Measurements from ENCODE around the gene NCAM1.

The NCAM1 gene

GRCh38 chr11:113277907-113278306 is 316.7 kb downstream of the NCAM1 start:
- H4K91ac ChIP-seq (ENCODE audit: low read depth, low read length, poor library complexity), result no peak overlapping the region
- DNase-seq (ENCODE audit: low spot score), result no peak
- H3K23ac ChIP-seq (ENCODE audit: low read depth, low read length, poor library complexity), result no peak overlapping the region
- no peaks in the 10 kb centered on the region for H3K79me1 ChIP-seq (ENCODE audit: low read depth, low read length)
- no peak overlapping the region for H2BK12ac ChIP-seq (ENCODE audit: low read length)
- peaks cover 0 to 9% of the 10 kb centered on the region in 2 donors for H3K4me1 ChIP-seq (ENCODE audit: control insufficient read depth in 2 of 2, insufficient read depth in 1 of 2, low read depth in 1 of 2, low read length in 2 of 2)
- no peak overlapping the region for H2BK15ac ChIP-seq (ENCODE audit: low read length)
- no peak overlapping the region for H4K8ac ChIP-seq (ENCODE audit: low read depth, low read length)
- H3K4me2 ChIP-seq (ENCODE audit: insufficient read depth, low read length, poor library complexity, severe bottlenecking), result no peak overlapping the region
- no peak overlapping the region for H3K4ac ChIP-seq (ENCODE audit: low read length)
- no peak overlapping the region for H2BK120ac ChIP-seq (ENCODE audit: low read depth, low read length)
- no peak overlapping the region for H2AK5ac ChIP-seq (ENCODE audit: low read depth, low read length)
- H3K27me3 ChIP-seq (ENCODE audit: control insufficient read depth in 3 of 3, insufficient read depth in 3 of 3, low read depth in 1 of 3, low read length in 3 of 3), result no peaks in the 10 kb centered on the region
- H3K36me3 ChIP-seq (replicated peaks in 1 of 2; ENCODE audit: control insufficient read depth in 2 of 2, insufficient read depth in 2 of 2, low read length in 2 of 2), result peaks cover 0 to 1% of the 10 kb centered on the region in 2 donors
- H3K9me3 ChIP-seq (replicated peaks in 1 of 2; ENCODE audit: control insufficient read depth in 2 of 2, insufficient read depth in 1 of 2, low read depth in 1 of 2, low read length in 2 of 2), result no peaks in the 10 kb centered on the region
- H3K27ac ChIP-seq (replicated peaks; ENCODE audit: low read length), result no peak overlapping the region
- H3K9ac ChIP-seq (ENCODE audit: low read depth, low read length, poor library complexity), result no peak overlapping the region
- H2BK5ac ChIP-seq (ENCODE audit: low read length), result no peak overlapping the region
- no peak overlapping the region for H3K18ac ChIP-seq (ENCODE audit: low read length)
- no peak overlapping the region for H3K4me3 ChIP-seq (ENCODE audit: low read length in 2 of 2)
- H2AFZ ChIP-seq (ENCODE audit: low read length), result no peak overlapping the region
- no CpG with 5 or more reads among the region's 5 CpGs for WGBS, 2 donors (ENCODE audit: extremely low coverage in 2 of 2, insufficient read length in 2 of 2, insufficient replicate concordance in 1 of 2)
- H3K14ac ChIP-seq (ENCODE audit: low read length), result no peak overlapping the region

DNA sequence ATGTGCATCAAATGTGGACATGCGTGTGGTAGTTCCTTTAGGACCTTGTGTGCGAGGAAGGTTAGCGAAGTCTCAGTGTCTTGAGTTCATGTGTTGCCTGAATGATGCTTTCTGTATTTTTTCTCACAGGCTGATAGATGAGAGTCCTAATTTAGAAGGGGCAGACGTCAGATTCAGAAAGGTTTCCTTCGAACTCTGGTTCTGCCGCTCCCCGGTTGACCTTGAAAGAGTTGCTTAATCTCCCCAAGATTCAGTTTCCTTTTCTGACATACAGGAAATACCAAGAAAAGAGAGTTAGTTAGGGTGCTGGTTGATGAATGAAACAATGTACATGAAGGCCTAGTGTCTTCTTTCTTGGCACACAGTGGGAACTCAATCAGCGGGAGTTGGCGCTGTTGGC is 317.3 kb downstream of the NCAM1 start:
- H3K23ac ChIP-seq (ENCODE audit: low read depth, low read length, poor library complexity), result no peak overlapping the region
- no peak for DNase-seq (ENCODE audit: low spot score)

GRCh38 chr11:113278925-113279324 is 317.7 kb downstream of the NCAM1 start:
- no peak overlapping the region for H2BK120ac ChIP-seq (ENCODE audit: low read depth, low read length)
- no peak overlapping the region for H2BK12ac ChIP-seq (ENCODE audit: low read length)
- peaks cover 0 to 1% of the 10 kb centered on the region in 2 donors for H3K36me3 ChIP-seq (replicated peaks in 1 of 2; ENCODE audit: control insufficient read depth in 2 of 2, insufficient read depth in 2 of 2, low read length in 2 of 2)
- H3K9ac ChIP-seq (ENCODE audit: low read depth, low read length, poor library complexity), result no peak overlapping the region
- H3K27ac ChIP-seq (replicated peaks; ENCODE audit: low read length), result no peak overlapping the region
- H2AFZ ChIP-seq (ENCODE audit: low read length), result no peak overlapping the region
- H4K91ac ChIP-seq (ENCODE audit: low read depth, low read length, poor library complexity), result no peak overlapping the region
- H4K8ac ChIP-seq (ENCODE audit: low read depth, low read length), result no peak overlapping the region
- WGBS, 2 donors (ENCODE audit: extremely low coverage in 2 of 2, insufficient read length in 2 of 2, insufficient replicate concordance in 1 of 2), result no CpG with 5 or more reads among the region's 4 CpGs
- H3K18ac ChIP-seq (ENCODE audit: low read length), result no peak overlapping the region
- no peaks in the 10 kb centered on the region for H3K79me1 ChIP-seq (ENCODE audit: low read depth, low read length)
- H2BK5ac ChIP-seq (ENCODE audit: low read length), result no peak overlapping the region
- H3K14ac ChIP-seq (ENCODE audit: low read length), result no peak overlapping the region
- H3K4ac ChIP-seq (ENCODE audit: low read length), result no peak overlapping the region
- H3K27me3 ChIP-seq (ENCODE audit: control insufficient read depth in 3 of 3, insufficient read depth in 3 of 3, low read depth in 1 of 3, low read length in 3 of 3), result no peaks in the 10 kb centered on the region
- H3K23ac ChIP-seq (ENCODE audit: low read depth, low read length, poor library complexity), result no peak overlapping the region
- H3K4me3 ChIP-seq (ENCODE audit: low read length in 2 of 2), result no peak overlapping the region
- peaks cover 0 to 5% of the 10 kb centered on the region in 2 donors for H3K4me1 ChIP-seq (ENCODE audit: control insufficient read depth in 2 of 2, insufficient read depth in 1 of 2, low read depth in 1 of 2, low read length in 2 of 2)
- no peaks in the 10 kb centered on the region for H3K9me3 ChIP-seq (replicated peaks in 1 of 2; ENCODE audit: control insufficient read depth in 2 of 2, insufficient read depth in 1 of 2, low read depth in 1 of 2, low read length in 2 of 2)
- no peak overlapping the region for H3K4me2 ChIP-seq (ENCODE audit: insufficient read depth, low read length, poor library complexity, severe bottlenecking)
- no peak for DNase-seq (ENCODE audit: low spot score)
- no peak overlapping the region for H2BK15ac ChIP-seq (ENCODE audit: low read length)
- no peak overlapping the region for H2AK5ac ChIP-seq (ENCODE audit: low read depth, low read length)

More for the DNA sequence above, 317.3 kb downstream of the NCAM1 start:
- Histone ChIP-seq H3K4me1 (ENCODE audit: control insufficient read depth in 2 of 2, insufficient read depth in 1 of 2, low read depth in 1 of 2, low read length in 2 of 2) (peaks cover 0 to 9% of the 10 kb centered on the region in 2 donors), H3K4me3 (ENCODE audit: low read length in 2 of 2) (no peak overlapping the region), H3K18ac (ENCODE audit: low read length) (no peak overlapping the region), H2BK120ac (ENCODE audit: low read depth, low read length) (no peak overlapping the region), H3K9ac (ENCODE audit: low read depth, low read length, poor library complexity) (no peak overlapping the region), H3K4me2 (ENCODE audit: insufficient read depth, low read length, poor library complexity, severe bottlenecking) (no peak overlapping the region), H4K8ac (ENCODE audit: low read depth, low read length) (no peak overlapping the region), H2AFZ (ENCODE audit: low read length) (no peak overlapping the region), H2AK5ac (ENCODE audit: low read depth, low read length) (no peak overlapping the region), H3K27ac (replicated peaks; ENCODE audit: low read length) (no peak overlapping the region), H3K9me3 (replicated peaks in 1 of 2; ENCODE audit: control insufficient read depth in 2 of 2, insufficient read depth in 1 of 2, low read depth in 1 of 2, low read length in 2 of 2) (no peaks in the 10 kb centered on the region), H2BK5ac (ENCODE audit: low read length) (no peak overlapping the region), H3K79me1 (ENCODE audit: low read depth, low read length) (no peaks in the 10 kb centered on the region), H3K36me3 (replicated peaks in 1 of 2; ENCODE audit: control insufficient read depth in 2 of 2, insufficient read depth in 2 of 2, low read length in 2 of 2) (peaks cover 0 to 1% of the 10 kb centered on the region in 2 donors), H2BK12ac (ENCODE audit: low read length) (no peak overlapping the region), H4K91ac (ENCODE audit: low read depth, low read length, poor library complexity) (no peak overlapping the region), H3K14ac (ENCODE audit: low read length) (no peak overlapping the region), H3K4ac (ENCODE audit: low read length) (no peak overlapping the region), H2BK15ac (ENCODE audit: low read length) (no peak overlapping the region), H3K27me3 (ENCODE audit: control insufficient read depth in 3 of 3, insufficient read depth in 3 of 3, low read depth in 1 of 3, low read length in 3 of 3) (no peaks in the 10 kb centered on the region)
- WGBS, 2 donors (ENCODE audit: extremely low coverage in 2 of 2, insufficient read length in 2 of 2, insufficient replicate concordance in 1 of 2), result no CpG with 5 or more reads among the region's 9 CpGs

DNA sequence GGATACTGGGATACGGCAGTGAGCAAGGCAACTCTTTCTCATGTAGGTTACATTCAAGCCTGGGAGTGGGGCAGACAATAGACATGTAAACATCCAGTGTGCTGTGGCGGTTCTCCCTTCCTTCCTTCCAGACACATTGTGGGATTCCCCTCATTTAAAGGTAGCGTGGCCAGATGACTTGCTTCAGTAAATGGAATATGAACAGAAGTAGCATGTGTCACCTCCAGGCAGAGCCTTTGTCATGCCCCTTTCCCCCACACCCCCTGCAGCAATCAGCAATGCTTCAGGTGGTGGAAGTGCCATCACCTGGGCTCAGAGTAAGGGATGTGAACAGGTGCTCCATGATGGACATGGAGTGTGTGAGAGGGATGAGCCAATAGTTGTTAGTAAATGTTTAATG is 318.4 kb downstream of the NCAM1 start:
- Histone ChIP-seq H2BK15ac (ENCODE audit: low read length) (no peak overlapping the region), H3K23ac (ENCODE audit: low read depth, low read length, poor library complexity) (no peak overlapping the region), H2AFZ (ENCODE audit: low read length) (no peak overlapping the region), H3K4ac (ENCODE audit: low read length) (no peak overlapping the region), H3K14ac (ENCODE audit: low read length) (no peak overlapping the region), H3K27me3 (ENCODE audit: control insufficient read depth in 3 of 3, insufficient read depth in 3 of 3, low read depth in 1 of 3, low read length in 3 of 3) (no peaks in the 10 kb centered on the region), H4K8ac (ENCODE audit: low read depth, low read length) (no peak overlapping the region), H2BK12ac (ENCODE audit: low read length) (no peak overlapping the region), H2AK5ac (ENCODE audit: low read depth, low read length) (no peak overlapping the region), H2BK5ac (ENCODE audit: low read length) (no peak overlapping the region), H2BK120ac (ENCODE audit: low read depth, low read length) (no peak overlapping the region), H3K4me2 (ENCODE audit: insufficient read depth, low read length, poor library complexity, severe bottlenecking) (no peak overlapping the region), H3K79me1 (ENCODE audit: low read depth, low read length) (no peaks in the 10 kb centered on the region), H3K18ac (ENCODE audit: low read length) (no peak overlapping the region), H4K91ac (ENCODE audit: low read depth, low read length, poor library complexity) (no peak overlapping the region), H3K27ac (replicated peaks; ENCODE audit: low read length) (no peak overlapping the region), H3K4me3 (ENCODE audit: low read length in 2 of 2) (no peak overlapping the region), H3K36me3 (replicated peaks in 1 of 2; ENCODE audit: control insufficient read depth in 2 of 2, insufficient read depth in 2 of 2, low read length in 2 of 2) (peaks cover 0 to 1% of the 10 kb centered on the region in 2 donors), H3K9ac (ENCODE audit: low read depth, low read length, poor library complexity) (no peak overlapping the region), H3K4me1 (ENCODE audit: control insufficient read depth in 2 of 2, insufficient read depth in 1 of 2, low read depth in 1 of 2, low read length in 2 of 2) (peaks cover 0 to 3% of the 10 kb centered on the region in 2 donors), H3K9me3 (replicated peaks in 1 of 2; ENCODE audit: control insufficient read depth in 2 of 2, insufficient read depth in 1 of 2, low read depth in 1 of 2, low read length in 2 of 2) (no peaks in the 10 kb centered on the region)
- no CpG with 5 or more reads among the region's 3 CpGs for WGBS, 2 donors (ENCODE audit: extremely low coverage in 2 of 2, insufficient read length in 2 of 2, insufficient replicate concordance in 1 of 2)
- DNase-seq (ENCODE audit: low spot score), result no peak

Data from neuronal stem cell (in vitro differentiated cells).